Peyer's patch (tissue), 4 donors: ENCODE measurements around the gene PNPLA3.

Experiments used
- POLR2A ChIP-seq, 2 donors: fragments of 450-650 bp; IDR thresholded peaks; one replicate each; pipeline ENCODE4 v1.5.1; 2017; ENCODE audit warnings: antibody characterized with exemption in 2 of 2, mild to moderate bottlenecking in 2 of 2, moderate library complexity in 2 of 2
- TF ChIP-seq, protein P1 (sequence below), 6 experiments: fragments of 450-650 bp in 4 of 6; fragments of 200-600 bp in 2 of 6; sonication (generic) in 1 of 6; IDR thresholded peaks; one replicate each; pipeline ENCODE4 v1.5.1; 2017 to 2019; ENCODE audit warnings: antibody characterized with exemption in 6 of 6, mild to moderate bottlenecking in 3 of 6, moderate library complexity in 1 of 6

GRCh38 chr22:43893266-43893665 is 30.3 kb upstream of the PNPLA3 start:
- TF ChIP-seq, protein P1, sequence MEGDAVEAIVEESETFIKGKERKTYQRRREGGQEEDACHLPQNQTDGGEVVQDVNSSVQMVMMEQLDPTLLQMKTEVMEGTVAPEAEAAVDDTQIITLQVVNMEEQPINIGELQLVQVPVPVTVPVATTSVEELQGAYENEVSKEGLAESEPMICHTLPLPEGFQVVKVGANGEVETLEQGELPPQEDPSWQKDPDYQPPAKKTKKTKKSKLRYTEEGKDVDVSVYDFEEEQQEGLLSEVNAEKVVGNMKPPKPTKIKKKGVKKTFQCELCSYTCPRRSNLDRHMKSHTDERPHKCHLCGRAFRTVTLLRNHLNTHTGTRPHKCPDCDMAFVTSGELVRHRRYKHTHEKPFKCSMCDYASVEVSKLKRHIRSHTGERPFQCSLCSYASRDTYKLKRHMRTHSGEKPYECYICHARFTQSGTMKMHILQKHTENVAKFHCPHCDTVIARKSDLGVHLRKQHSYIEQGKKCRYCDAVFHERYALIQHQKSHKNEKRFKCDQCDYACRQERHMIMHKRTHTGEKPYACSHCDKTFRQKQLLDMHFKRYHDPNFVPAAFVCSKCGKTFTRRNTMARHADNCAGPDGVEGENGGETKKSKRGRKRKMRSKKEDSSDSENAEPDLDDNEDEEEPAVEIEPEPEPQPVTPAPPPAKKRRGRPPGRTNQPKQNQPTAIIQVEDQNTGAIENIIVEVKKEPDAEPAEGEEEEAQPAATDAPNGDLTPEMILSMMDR (IDR thresholded peaks at IDR 0.05): no peak
- no peak for TF ChIP-seq POLR2A (IDR thresholded peaks at IDR 0.05)
